IPS-18a (cell line): ENCODE results near the gene CCDC74B.
"Not testable (repeated sequence)": the region's sequence is repeated elsewhere in the genome, so short reads cannot be mapped to it uniquely, and the experiment has no call there.

ENCODE experiments used
- H3K27ac ChIP-seq: one replicate; pipeline ENCODE4 v1.5.1; 2013; ENCODE audit warnings: low read length
- H3K27me3 ChIP-seq: one replicate; pipeline ENCODE4 v1.6.1; 2013; ENCODE audit warnings: mild to moderate bottlenecking, low read length; ENCODE audit not compliant: control insufficient read depth, insufficient read depth
- H3K36me3 ChIP-seq: one replicate; pipeline ENCODE4 v1.6.1; 2013; ENCODE audit warnings: low read depth, low read length; ENCODE audit not compliant: control insufficient read depth
- H3K4me1 ChIP-seq: one replicate; pipeline ENCODE4 v1.6.1; 2013; ENCODE audit warnings: low read depth, low read length; ENCODE audit not compliant: control insufficient read depth
- H3K4me3 ChIP-seq: one replicate; pipeline ENCODE4 v1.5.1; 2013; ENCODE audit warnings: low read length
- H3K9ac ChIP-seq: one replicate; pipeline ENCODE4 v1.6.1; 2013; ENCODE audit warnings: mild to moderate bottlenecking, low read length, moderate library complexity
- H3K9me3 ChIP-seq: one replicate; pipeline ENCODE4 v1.6.1; 2013; ENCODE audit warnings: low read depth, low read length; ENCODE audit not compliant: control insufficient read depth

The CCDC74B gene

DNA sequence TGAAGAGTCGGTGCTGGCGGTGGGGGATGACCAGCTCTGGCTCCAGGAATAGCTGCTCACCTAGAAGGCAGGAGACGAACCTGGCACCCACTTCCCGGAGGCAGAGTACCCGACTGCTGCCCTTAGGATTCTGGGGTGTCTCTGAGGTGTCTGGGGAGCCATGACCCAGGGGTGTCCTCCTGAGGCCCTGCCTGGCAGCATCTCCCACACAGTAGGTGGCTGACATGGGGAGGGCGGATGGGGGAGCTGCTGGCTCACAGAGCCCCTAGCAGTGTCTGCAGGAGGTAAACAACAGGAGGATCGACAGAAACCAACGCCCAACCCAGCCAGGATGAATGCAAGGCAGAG is 9.5 kb upstream of the CCDC74B start:
- H3K36me3 ChIP-seq = peaks cover 21% of the 10 kb centered on the region
- H3K27ac ChIP-seq, H3K9ac ChIP-seq, H3K4me1 ChIP-seq, H3K9me3 ChIP-seq, H3K27me3 ChIP-seq, H3K4me3 ChIP-seq: not testable (repeated sequence)

- H3K9me3 ChIP-seq, H3K9ac ChIP-seq, H3K4me1 ChIP-seq, H3K27me3 ChIP-seq, H3K4me3 ChIP-seq, H3K27ac ChIP-seq: not testable (repeated sequence)
- peaks cover 21% of the 10 kb centered on the region for H3K36me3 ChIP-seq
Observed at GRCh38 chr2:130153721-130154422, 9.0 kb upstream of the CCDC74B start.

DNA sequence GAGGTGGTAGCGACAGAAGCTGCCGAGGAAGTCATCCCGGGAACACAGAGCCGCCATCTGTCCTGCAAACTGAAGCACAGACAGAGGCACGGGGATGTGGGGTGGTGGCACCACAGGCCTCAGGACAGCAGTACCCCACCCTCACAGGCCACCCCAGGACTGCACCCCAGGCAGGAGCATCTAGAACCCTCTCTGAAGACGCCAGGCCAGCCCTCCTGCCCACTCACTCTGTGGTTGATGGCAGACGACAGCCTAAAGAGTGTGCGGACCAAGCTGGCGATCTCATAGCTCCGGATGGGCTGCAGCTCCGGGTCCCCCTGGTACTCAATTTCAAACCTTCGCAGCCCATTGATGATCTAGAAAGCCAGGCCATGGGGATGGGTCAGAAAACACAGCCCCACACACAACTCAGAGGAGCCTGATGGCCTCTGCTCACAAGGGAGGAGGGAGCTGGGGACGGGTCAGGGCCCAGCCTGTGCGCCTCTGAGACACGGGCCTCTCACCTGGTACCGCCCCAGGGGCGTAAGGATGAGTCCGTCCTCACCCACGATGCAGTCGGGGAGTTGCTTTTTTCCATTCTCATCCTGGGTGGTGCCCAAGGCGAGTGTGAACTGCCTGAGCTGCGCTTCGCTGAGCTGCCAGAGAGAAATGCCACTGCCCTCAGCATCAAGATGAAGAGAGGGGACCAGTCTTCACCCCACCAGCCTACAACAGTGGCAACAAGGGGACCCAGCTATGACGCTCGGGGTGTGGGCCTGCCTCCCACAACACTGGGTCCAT is 8.1 kb upstream of the CCDC74B start:
- Histone ChIP-seq H3K4me3 (no peak overlapping the region), H3K27me3 (no peaks in the 10 kb centered on the region), H3K36me3 (peaks cover 17% of the 10 kb centered on the region), H3K9me3 (no peaks in the 10 kb centered on the region), H3K4me1 (no peaks in the 10 kb centered on the region), H3K9ac (no peak overlapping the region), H3K27ac (no peak overlapping the region)

DNA sequence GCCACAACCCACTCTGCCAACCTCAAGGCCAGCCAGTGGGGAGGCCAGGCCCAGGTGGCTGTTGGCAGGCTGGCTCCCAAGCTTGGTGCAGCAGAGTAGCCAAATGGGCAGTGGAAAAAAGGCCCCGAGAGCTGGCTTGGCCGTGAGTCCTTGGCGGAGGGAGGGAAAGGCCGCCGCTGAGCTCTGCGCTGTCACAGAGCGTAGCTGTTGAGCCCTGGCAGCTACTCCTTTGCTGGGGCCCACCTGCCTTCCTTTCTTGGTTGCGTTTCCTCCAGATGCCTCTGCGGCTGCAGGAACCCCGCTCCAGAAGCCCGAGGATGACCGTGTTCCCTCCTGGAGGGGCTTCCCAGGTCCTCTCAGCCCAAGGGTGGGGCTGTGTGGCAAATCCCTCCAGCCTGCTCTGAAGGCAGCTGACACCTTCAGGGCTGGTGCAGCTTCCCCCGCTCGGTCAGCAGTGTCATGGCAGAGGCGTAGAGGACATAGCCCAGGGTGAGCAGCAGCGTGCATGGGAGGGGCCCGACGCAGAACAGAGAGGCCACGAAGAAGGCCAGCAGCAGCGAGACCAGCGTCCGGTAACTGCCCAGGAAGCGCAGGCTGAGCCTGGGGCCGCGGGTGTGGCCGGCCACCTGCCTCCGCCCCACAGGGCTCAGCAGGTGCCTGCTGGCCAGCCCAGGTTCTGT is 7.4 kb upstream of the CCDC74B start:
- not testable (repeated sequence) for H3K4me1 ChIP-seq, H3K4me3 ChIP-seq, H3K27ac ChIP-seq, H3K9me3 ChIP-seq, H3K27me3 ChIP-seq, H3K9ac ChIP-seq
- peaks cover 17% of the 10 kb centered on the region for H3K36me3 ChIP-seq

DNA sequence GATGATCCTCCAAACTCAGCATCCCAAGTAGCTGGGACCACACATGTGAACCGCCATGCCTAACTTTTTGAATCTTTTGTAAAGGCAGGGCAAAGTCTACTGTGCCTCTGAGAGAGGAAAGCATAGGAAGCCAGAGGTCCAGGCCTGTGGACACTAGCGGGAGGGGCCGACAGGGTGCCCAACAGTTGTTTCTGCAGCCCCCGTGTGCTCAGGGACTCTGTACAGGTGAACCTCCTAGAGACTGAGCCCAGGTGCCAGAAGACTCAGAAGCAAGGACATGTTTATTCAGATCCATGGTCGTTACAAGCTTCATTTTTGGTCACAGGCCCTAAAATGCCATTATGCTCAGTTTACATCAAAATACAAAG is 6.2 kb upstream of the CCDC74B start:
- H3K36me3 ChIP-seq = peaks cover 17% of the 10 kb centered on the region
- not testable (repeated sequence) for H3K27ac ChIP-seq, H3K27me3 ChIP-seq, H3K9me3 ChIP-seq, H3K9ac ChIP-seq, H3K4me1 ChIP-seq, H3K4me3 ChIP-seq

DNA sequence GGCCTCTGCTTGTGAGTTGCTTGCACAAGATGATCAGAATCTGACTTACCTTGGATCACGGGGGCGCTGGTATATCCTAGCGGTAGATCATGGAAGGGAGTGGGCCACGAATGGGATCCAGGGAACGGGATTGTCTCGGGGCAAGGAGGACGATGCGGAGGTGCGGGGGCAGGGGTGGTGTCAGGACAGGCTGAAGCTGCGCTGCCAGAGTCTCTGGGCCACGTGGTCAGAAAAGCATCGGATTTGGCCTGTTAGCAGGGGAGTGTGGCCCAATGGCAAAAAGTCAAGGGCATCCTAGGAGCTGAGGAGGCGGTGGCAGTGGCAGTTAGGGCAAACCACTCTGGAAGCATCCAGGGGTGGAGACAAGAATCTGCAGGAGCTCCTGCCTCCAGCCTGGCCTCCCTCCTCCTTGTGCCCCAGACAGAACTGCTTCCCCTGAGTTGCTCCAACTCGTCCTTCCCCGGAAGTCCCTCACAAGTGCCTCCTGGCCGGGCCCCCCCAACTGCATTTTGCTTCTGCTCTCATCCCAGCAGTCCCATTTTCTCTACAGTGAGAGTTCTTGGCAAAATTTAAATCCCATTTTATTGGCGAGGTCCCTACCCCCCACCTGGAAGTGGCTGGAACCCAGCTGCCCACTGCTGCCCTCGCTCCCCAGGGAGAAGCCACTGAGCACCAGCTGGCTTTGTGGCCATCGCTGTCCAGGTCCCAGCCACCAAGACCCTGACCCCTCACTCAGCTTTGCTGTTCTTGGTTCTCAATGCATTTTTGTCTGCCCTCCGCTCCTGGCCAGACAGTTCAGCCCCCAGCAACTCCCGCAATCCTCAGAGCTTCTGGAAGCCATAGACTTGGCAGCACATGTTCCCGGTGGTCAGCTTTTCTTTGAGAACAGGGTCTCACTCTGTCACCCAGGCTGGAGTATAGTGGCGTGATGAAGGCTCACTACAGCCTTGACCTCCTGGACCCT is 5.6 kb upstream of the CCDC74B start:
- Histone ChIP-seq H3K9me3 (no peaks in the 10 kb centered on the region), H3K27me3 (no peaks in the 10 kb centered on the region), H3K4me3 (no peak overlapping the region), H3K4me1 (no peaks in the 10 kb centered on the region), H3K36me3 (peaks cover 17% of the 10 kb centered on the region), H3K27ac (no peak overlapping the region), H3K9ac (no peak overlapping the region)

GRCh38 chr2:130148515-130148914 is 3.6 kb upstream of the CCDC74B start:
- peaks cover 11% of the 10 kb centered on the region for H3K36me3 ChIP-seq
- H3K9me3 ChIP-seq, H3K4me3 ChIP-seq, H3K9ac ChIP-seq, H3K4me1 ChIP-seq, H3K27ac ChIP-seq, H3K27me3 ChIP-seq: not testable (repeated sequence)

DNA sequence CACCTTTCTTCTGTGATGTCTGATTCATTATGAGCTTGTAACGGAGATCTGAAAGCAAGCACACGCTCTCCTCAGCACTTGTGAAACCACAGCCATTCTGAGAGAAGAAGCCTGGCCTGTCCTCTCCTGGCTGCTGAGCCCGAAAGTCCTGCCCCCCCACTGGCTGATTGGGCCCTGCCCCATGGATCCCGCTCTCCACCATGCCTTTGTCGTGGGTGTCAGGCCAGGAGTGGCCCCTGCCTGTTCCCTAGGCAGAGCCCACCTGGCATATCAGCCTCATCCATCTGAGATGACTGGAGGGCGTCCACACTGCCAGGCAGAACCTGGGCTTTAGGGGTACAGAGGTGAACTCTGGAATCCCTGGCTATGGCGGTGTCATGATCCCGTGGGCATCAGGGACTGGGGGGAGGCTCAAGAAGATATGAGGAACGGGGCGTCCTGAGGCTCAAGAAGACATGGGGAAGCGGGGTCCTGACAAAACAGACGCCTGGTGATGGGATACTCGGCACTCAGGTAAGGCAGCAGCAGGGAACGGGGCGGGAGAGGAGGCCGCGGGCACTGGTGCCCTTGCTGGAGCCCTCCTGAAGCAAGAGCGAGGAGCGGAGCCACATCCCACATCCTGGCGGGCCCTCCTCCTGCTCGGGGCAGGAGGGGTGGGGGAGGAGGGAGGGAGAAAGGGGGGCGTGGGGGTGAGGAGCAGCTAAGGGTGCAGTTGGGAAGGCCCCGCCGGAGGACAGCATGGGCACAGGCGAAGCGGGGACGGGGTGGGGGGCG is 1.5 kb downstream of the CCDC74B start:
- not testable (repeated sequence) for H3K9ac ChIP-seq, H3K27me3 ChIP-seq, H3K4me1 ChIP-seq, H3K9me3 ChIP-seq, H3K36me3 ChIP-seq, H3K27ac ChIP-seq
- H3K4me3 ChIP-seq = peak overlapping the region; percentile 9

DNA sequence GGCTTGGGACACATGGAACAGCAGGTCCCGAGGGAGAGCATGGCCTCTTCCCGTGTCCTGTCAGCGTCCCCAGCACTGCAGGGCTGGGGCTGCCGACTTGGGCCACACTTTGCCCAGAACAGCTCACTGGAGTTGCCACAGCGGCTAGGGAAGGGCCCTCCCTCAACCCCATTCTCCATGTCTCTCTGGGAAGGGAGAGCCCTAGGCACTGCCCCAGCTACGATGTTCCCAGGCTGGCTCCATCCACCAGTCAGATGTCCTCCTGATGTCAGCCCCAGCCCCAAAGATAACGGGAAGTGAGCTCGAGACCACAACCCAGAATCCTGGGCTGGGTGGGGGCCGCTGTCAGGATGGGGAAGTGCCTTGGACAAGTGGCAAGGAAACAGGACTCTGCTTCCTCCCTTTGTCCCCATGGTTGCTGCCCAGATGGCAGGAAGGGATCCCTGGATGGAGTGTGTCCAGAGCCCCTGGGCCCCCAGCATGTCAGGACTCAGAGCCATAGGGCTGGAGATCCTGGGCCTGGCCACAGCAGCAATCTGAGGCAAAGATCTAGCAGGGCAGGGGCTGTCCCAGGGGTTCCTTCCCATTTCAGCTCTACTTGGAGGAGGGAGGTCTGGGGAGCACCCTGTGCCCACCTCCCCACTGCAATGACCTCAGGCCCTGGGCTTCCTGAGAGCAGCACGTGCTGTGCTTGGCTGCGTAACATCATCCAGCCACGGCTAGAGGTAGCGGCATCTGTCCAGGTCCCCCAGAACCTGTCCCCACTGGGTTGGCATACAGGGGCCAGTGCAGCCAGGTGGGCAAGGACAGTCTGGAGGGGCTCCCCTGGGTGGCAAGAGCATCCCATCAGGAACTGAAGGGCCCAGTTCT is 2.3 kb downstream of the CCDC74B start:
- not testable (repeated sequence) for H3K4me1 ChIP-seq

DNA sequence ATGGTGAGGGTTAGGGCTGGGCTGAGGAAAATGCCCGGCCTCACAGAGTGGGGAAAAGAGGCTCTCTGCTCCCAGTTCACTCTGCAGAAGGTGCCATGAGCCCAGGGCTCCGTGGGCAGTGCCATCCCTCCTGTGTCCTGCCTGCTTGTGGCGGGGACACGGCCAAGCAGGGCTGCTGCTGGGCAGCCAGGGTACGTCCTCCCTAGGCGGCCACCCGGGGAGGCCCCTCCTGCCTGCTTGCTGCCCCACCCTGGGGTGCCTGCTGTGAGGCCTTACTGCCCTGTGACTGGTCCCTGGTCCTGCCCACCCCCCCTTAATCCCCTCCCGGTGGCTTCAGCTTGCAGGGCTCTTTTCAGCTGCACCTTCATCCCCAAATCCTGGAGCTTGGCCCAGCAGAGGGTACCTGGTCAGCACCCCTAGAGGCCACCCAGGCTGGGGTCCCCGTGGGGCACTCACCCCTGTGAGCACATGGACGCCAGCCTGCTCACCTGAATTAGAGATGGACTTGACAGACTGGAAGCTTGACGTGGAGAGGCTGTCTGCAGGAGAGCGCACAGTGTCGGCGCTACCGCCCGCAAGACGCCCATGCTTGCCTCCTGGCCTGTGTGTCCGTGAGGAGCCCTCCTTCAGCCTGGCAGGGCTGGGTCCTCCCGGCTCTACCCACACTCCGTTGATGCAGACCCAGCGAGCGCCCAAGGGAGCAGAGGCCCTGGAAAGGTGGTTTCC is 3.1 kb downstream of the CCDC74B start:
- not testable (repeated sequence) for H3K9ac ChIP-seq, H3K4me1 ChIP-seq

More for the DNA sequence above, 2.3 kb downstream of the CCDC74B start:
- H3K4me3 ChIP-seq, H3K9me3 ChIP-seq, H3K27me3 ChIP-seq, H3K9ac ChIP-seq, H3K27ac ChIP-seq, H3K36me3 ChIP-seq: not testable (repeated sequence)

More for the DNA sequence above, 3.1 kb downstream of the CCDC74B start:
- H3K27me3 ChIP-seq, H3K27ac ChIP-seq, H3K36me3 ChIP-seq, H3K4me3 ChIP-seq, H3K9me3 ChIP-seq: not testable (repeated sequence)
